HCT116 (cell line): ENCODE results near the gene FADD. TPM values are rescaled to one million over a fixed set of nuclear protein-coding genes. Genes with fewer than 3 reads are reported as not detected.

Experiments used
- ATAC-seq: fragments of 200-7000 bp; cut with Tn5 transposase; 2 replicates; pipeline ENCODE4 v1.9.1; 2020; ENCODE audit warnings: mild to moderate bottlenecking, moderate library complexity
- BruUV-seq: library from RNA; stranded (reverse); fragments of 400-500 nt; replicated peaks from 2 replicates; lab custom pipeline; 2021; lab: Mats Ljungman, UMichigan
- CTCF ChIA-PET: fragments of 300-600 bp; sonication (Branson Sonifier 250); formaldehyde crosslinking; loops from one replicate; lab custom pipeline; 2021; ENCODE audit warnings: antibody characterized with exemption; lab: Charles Lee
- POLR2A ChIA-PET: fragments of 300-600, 350-600 bp; sonication (Branson Sonifier 250); formaldehyde crosslinking; loops from one replicate; lab custom pipeline; 2021; ENCODE audit warnings: antibody characterized with exemption; lab: Charles Lee
- RAD21 ChIA-PET, 2 experiments: fragments of 300-600 bp; sonication (Branson Sonifier 250); formaldehyde crosslinking; loops; one replicate each; lab custom pipeline; 2023; ENCODE audit warnings: low total read pairs in 2 of 2; ENCODE audit not compliant: uncharacterized antibody in 2 of 2, unreplicated experiment in 2 of 2, low non-redundant PET in 1 of 2; lab: Charles Lee
- DNase-seq: peaks from one replicate; pipeline ENCODE4 v3.0.0-alpha.2; 2010; ENCODE audit warnings: low read depth, low spot score
- H2AFZ ChIP-seq: fragments of 200-600 bp; shearing (Covaris generic), sonication (generic); 2 replicates; pipeline ENCODE4 v1.6.1; 2017; ENCODE audit warnings: low read depth, mixed run types, mixed read lengths, antibody characterized with exemption, low read length; ENCODE audit not compliant: poor library complexity, severe bottlenecking
- H3K27ac ChIP-seq: 2 replicates; pipeline ENCODE4 v1.5.1; 2012; ENCODE audit warnings: low read depth, low read length
- H3K27me3 ChIP-seq: fragments of 200-600 bp; sonication (generic); 2 replicates; pipeline ENCODE4 v1.6.1; 2016; ENCODE audit warnings: mixed run types, low read length, mixed read lengths; ENCODE audit not compliant: insufficient read depth
- H3K36me3 ChIP-seq, 2 experiments: fragments of 200-500 bp in 1 of 2; fragments of 200-600 bp in 1 of 2; sonication (Bioruptor generic) in 1 of 2; sonication (generic) in 1 of 2; 2 replicates each; pipeline versions ENCODE4 v1.5.1 to v1.6.1; 2014 to 2016; ENCODE audit warnings: low read length in 2 of 2, inconsistent platforms in 1 of 2, mixed read lengths in 1 of 2, mixed run types in 1 of 2; ENCODE audit not compliant: insufficient read depth in 2 of 2, control insufficient read depth in 1 of 2
- H3K4me1 ChIP-seq, 2 experiments: fragments of 200-600 bp in 1 of 2; sonication (generic) in 1 of 2; 2 replicates each; pipeline versions ENCODE4 v1.5.1 to v1.6.1; 2012 to 2017; ENCODE audit warnings: low read length in 2 of 2, inconsistent platforms in 1 of 2, mild to moderate bottlenecking in 1 of 2, mixed read lengths in 1 of 2, mixed run types in 1 of 2, moderate library complexity in 1 of 2; ENCODE audit not compliant: insufficient read depth in 2 of 2, control insufficient read depth in 1 of 2
- H3K4me2 ChIP-seq: fragments of 200-600 bp; sonication (generic); 2 replicates; pipeline ENCODE4 v1.6.1; 2017; ENCODE audit warnings: mixed run types, low read length, mixed read lengths
- H3K4me3 ChIP-seq, 2 experiments: fragments of 200-600 bp in 1 of 2; sonication (generic) in 1 of 2; replicated peaks in 1 of 2; 2 replicates each; pipeline ENCODE4 v1.5.1; 2011 to 2016; ENCODE audit warnings: low read length in 2 of 2, control low read depth in 1 of 2, low read depth in 1 of 2, mild to moderate bottlenecking in 1 of 2, mixed read lengths in 1 of 2, mixed run types in 1 of 2
- H3K79me2 ChIP-seq: fragments of 200-600 bp; sonication (generic); 2 replicates; pipeline ENCODE4 v1.6.1; 2017; ENCODE audit warnings: mild to moderate bottlenecking, mixed run types, low read length, moderate library complexity, mixed read lengths; ENCODE audit not compliant: insufficient read depth
- H3K9ac ChIP-seq: fragments of 200-600 bp; sonication (generic); 2 replicates; pipeline ENCODE4 v1.6.1; 2016; ENCODE audit warnings: low read length, mixed read lengths
- H3K9me2 ChIP-seq: fragments of 200-600 bp; sonication (generic), shearing (Covaris generic); 2 replicates; pipeline ENCODE4 v1.6.1; 2017; ENCODE audit warnings: mixed run types, mild to moderate bottlenecking, moderate library complexity; ENCODE audit not compliant: insufficient read depth
- H3K9me3 ChIP-seq, 2 experiments: fragments of 200-500 bp in 1 of 2; fragments of 200-600 bp in 1 of 2; sonication (Bioruptor generic) in 1 of 2; sonication (generic) in 1 of 2; 2 replicates each; pipeline ENCODE4 v1.6.1; 2014 to 2017; ENCODE audit warnings: low read length in 2 of 2, mixed read lengths in 2 of 2, inconsistent platforms in 1 of 2, low read depth in 1 of 2, mild to moderate bottlenecking in 1 of 2, mixed run types in 1 of 2, moderate library complexity in 1 of 2; ENCODE audit not compliant: control insufficient read depth in 1 of 2, insufficient read depth in 1 of 2
- H4K20me1 ChIP-seq: fragments of 200-600 bp; sonication (generic), shearing (Covaris generic); 2 replicates; pipeline ENCODE4 v1.6.1; 2017; ENCODE audit warnings: mixed run types, mild to moderate bottlenecking, moderate library complexity; ENCODE audit not compliant: insufficient read depth
- EGR1 ChIP-seq: IDR thresholded peaks from 2 replicates; pipeline ENCODE4 v1.6.1; 2012; ENCODE audit warnings: low read depth
- ELF1 ChIP-seq: IDR thresholded peaks from 2 replicates; pipeline ENCODE4 v1.6.1; 2012; ENCODE audit warnings: low read depth, borderline replicate concordance
- MAX ChIP-seq: IDR thresholded peaks from 2 replicates; pipeline ENCODE4 v1.6.1; 2012
- REST ChIP-seq: IDR thresholded peaks from 2 replicates; pipeline ENCODE4 v1.6.1; 2012; ENCODE audit warnings: low read depth
- YY1 ChIP-seq: IDR thresholded peaks from 2 replicates; pipeline ENCODE4 v1.6.1; 2011; ENCODE audit warnings: low read length, low read depth, moderate library complexity, mild to moderate bottlenecking; ENCODE audit not compliant: insufficient replicate concordance; ENCODE audit errors: extremely low read depth
- ZBTB33 ChIP-seq: IDR thresholded peaks from 2 replicates; pipeline ENCODE4 v1.6.1; 2011; ENCODE audit warnings: mild to moderate bottlenecking, low read length, moderate library complexity; ENCODE audit not compliant: insufficient replicate concordance; ENCODE audit errors: extremely low read depth
- ZFX ChIP-seq: fragments of 450-650 bp; IDR thresholded peaks from 2 replicates; pipeline ENCODE4 v1.6.1; 2017
- intact Hi-C: fragments of 100-400 bp; cut with micrococcal nuclease; formaldehyde crosslinking; loops from 2 replicates; pipeline ENCODE4 v1.10.0; 2022
- total RNA-seq: library from RNA; stranded (reverse); gene quantifications from one replicate; pipeline ENCODE4 v1.2.1, GENCODE V29; 2021; ENCODE audit not compliant: unreplicated experiment

FADD gene
- total RNA-seq, 1 experiment from 2014 or later: 26.7 TPM

GRCh38 chr11:70185348-70186055, 17.6 kb upstream of the FADD start:
- Histone ChIP-seq H3K9ac (no peak overlapping the region), H3K79me2 (no peaks in the 10 kb centered on the region), H3K9me3 (no peaks in the 10 kb centered on the region), H3K4me2 (no peak overlapping the region), H3K27me3 (no peaks in the 10 kb centered on the region), H2AFZ (no peak overlapping the region), H3K9me2 (no peaks in the 10 kb centered on the region), H3K36me3 (no peaks in the 10 kb centered on the region; a peak in 1 of 4 replicates), H3K4me1 (no peaks in the 10 kb centered on the region), H4K20me1 (no peaks in the 10 kb centered on the region), H3K4me3 (no peak overlapping the region), H3K27ac (no peak overlapping the region)
- intact Hi-C loops: no loop called here
- ATAC-seq (no peak), DNase-seq (no peak)
- ChIA-PET POLR2A (no interaction called here), RAD21 (interaction anchor here in 1 of 2 experiments (0.6 kb wide), 1 partner anchor 541 kb away, joined by 6 read pairs; no protein-coding TSS in a partner anchor), CTCF (no interaction called here)
- TF ChIP-seq EGR1 (no peak), ZBTB33 (no peak), ELF1 (no peak), MAX (no peak), YY1 (no peak), REST (no peak), ZFX (no peak)
- BruUV-seq: no TSS peak
